Sigmoid colon (tissue), 4 donors: Measurements from ENCODE around the gene RIN1.

Experiments
- CTCF ChIP-seq, 4 experiments: fragments of 450-650 bp in 3 of 4; fragments of 200-600 bp in 1 of 4; IDR thresholded peaks; one replicate each; pipeline ENCODE4 v1.5.1; 2016 to 2019; ENCODE audit warnings: antibody characterized with exemption in 4 of 4, mild to moderate bottlenecking in 3 of 4, moderate library complexity in 2 of 4
- EP300 ChIP-seq, 4 donors: sonication (generic); formaldehyde crosslinking; IDR thresholded peaks; one replicate each; pipeline ENCODE4 v1.6.1; 2017; ENCODE audit warnings: antibody characterized with exemption in 4 of 4
- POLR2A ChIP-seq, 2 donors: fragments of 450-650 bp; IDR thresholded peaks; one replicate each; pipeline ENCODE4 v1.6.1; 2016; ENCODE audit warnings: antibody characterized with exemption in 2 of 2, mild to moderate bottlenecking in 2 of 2, moderate library complexity in 2 of 2
- POLR2AphosphoS5 ChIP-seq, 4 donors: sonication (generic); formaldehyde crosslinking; IDR thresholded peaks; one replicate each; pipeline ENCODE4 v1.6.1; 2017; ENCODE audit warnings: antibody characterized with exemption in 4 of 4

GRCh38 chr11:66324664-66325063 lies 11.6 kb downstream of the RIN1 start:
- TF ChIP-seq CTCF (IDR thresholded peaks at IDR 0.05), result no peak
- no peak for TF ChIP-seq POLR2AphosphoS5 (IDR thresholded peaks at IDR 0.05)
- no peak for TF ChIP-seq POLR2A (IDR thresholded peaks at IDR 0.05)
- no peak for TF ChIP-seq EP300 (IDR thresholded peaks at IDR 0.05)
